HUES6 (cell line): ENCODE results near the gene PTHLH.

Experiments used
- H3K27ac ChIP-seq: 2 replicates; pipeline ENCODE4 v1.7.0; 2013; ENCODE audit warnings: low read depth, mild to moderate bottlenecking, low read length, inconsistent platforms
- H3K27me3 ChIP-seq: 2 replicates; pipeline ENCODE4 v1.6.1; 2013; ENCODE audit warnings: low read length; ENCODE audit not compliant: control insufficient read depth, insufficient read depth
- H3K36me3 ChIP-seq: 2 replicates; pipeline ENCODE4 v1.6.1; 2013; ENCODE audit warnings: low read length; ENCODE audit not compliant: control insufficient read depth, insufficient read depth
- H3K4me1 ChIP-seq: 2 replicates; pipeline ENCODE4 v1.6.1; 2013; ENCODE audit warnings: low read length; ENCODE audit not compliant: control insufficient read depth, insufficient read depth
- H3K4me3 ChIP-seq: 2 replicates; pipeline ENCODE4 v1.5.1; 2013; ENCODE audit warnings: low read depth, low read length
- H3K9ac ChIP-seq: one replicate; pipeline ENCODE4 v1.6.1; 2013; ENCODE audit warnings: mild to moderate bottlenecking, low read length
- H3K9me3 ChIP-seq: 2 replicates; pipeline ENCODE4 v1.6.1; 2013; ENCODE audit warnings: low read depth, low read length; ENCODE audit not compliant: control insufficient read depth, insufficient read depth

Gene PTHLH

DNA sequence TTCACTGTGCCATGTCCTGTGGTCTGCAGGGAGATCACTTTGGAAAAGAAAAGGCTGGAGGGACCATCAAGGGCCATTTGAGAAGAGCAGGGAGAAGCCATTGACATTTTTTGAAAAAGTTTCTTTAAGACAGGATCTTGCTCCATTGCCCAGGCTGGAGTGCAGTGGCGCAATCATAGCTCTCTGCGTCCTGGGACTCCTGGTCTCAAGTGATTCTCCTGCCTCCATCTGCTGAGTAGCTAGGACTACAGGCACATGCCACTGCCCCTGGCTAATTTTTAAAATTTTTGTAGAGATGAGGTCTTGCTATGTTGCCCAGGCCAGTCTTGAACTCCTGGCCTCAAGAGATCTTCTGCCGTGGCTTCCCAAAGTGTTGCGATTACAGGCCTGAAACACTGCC, 32.3 kb downstream of the PTHLH start:
- no peak overlapping the region for H3K9ac ChIP-seq
- H3K9me3 ChIP-seq: no peaks in the 10 kb centered on the region
- no peaks in the 10 kb centered on the region for H3K4me1 ChIP-seq
- H3K36me3 ChIP-seq: no peaks in the 10 kb centered on the region
- H3K27ac ChIP-seq: no peak overlapping the region
- no peak overlapping the region for H3K4me3 ChIP-seq
- no peaks in the 10 kb centered on the region for H3K27me3 ChIP-seq

DNA sequence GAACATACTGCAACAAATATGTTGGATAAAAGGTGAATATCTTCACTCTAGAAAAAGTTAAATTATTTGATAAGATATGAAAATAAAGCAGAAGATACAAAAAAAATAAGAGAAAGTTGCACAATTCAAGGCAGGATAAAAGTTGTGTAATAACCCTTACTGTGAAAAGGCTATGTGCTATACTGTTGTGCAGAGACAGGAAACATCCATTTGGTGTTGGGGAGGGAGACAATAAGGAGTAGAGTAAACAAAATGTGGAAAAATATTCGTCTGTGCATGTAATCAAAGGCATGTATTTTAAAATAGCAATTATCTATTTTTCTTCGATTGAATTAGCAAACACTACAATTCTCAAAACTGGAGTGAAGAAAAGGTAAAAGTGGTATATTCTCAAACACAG, 34.8 kb downstream of the PTHLH start:
- Histone ChIP-seq H3K4me1 (no peaks in the 10 kb centered on the region), H3K36me3 (no peaks in the 10 kb centered on the region), H3K9ac (no peak overlapping the region), H3K27ac (no peak overlapping the region), H3K4me3 (no peak overlapping the region), H3K27me3 (no peaks in the 10 kb centered on the region), H3K9me3 (no peaks in the 10 kb centered on the region)

DNA sequence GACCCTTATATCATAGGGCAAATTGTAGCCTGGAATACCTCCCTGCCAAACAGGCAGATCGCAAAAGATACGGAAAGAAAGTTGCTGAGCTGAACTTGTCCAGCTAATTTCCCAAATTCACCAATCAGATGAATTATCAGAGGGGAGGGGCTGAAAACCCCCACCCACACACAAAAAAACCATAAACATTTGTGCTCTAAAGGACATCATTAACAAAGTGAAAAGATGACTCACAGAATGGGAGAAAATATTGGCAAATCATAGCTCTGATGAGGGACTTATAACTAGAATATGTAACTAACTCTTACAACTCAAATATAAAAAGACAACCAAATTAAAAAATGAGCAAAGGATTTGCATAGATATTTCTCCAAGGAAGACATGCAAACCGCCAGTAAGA, 36.3 kb downstream of the PTHLH start:
- no peak overlapping the region for H3K4me3 ChIP-seq

DNA sequence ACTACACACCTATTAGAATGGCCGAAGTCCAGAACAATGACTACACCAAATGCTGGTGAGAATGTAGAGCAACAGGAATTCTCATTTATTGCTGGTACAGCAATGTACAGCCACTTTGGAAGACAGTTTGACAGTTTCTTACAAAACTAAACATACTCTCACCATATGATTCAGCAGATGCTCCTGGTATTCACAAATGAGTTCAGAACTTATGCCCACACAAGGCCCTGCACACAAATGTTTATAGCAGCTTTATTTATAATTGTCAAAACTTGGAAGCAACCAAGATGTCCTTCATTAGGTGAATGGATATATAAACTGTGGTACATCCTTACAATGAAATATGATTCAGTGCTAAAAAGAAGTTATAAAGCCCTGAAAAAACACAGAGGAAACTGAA, 38.3 kb downstream of the PTHLH start:
- Histone ChIP-seq H3K27ac (no peak overlapping the region), H3K9ac (no peak overlapping the region), H3K4me1 (no peaks in the 10 kb centered on the region), H3K36me3 (no peaks in the 10 kb centered on the region), H3K4me3 (no peak overlapping the region), H3K27me3 (no peaks in the 10 kb centered on the region), H3K9me3 (no peaks in the 10 kb centered on the region)

More for the DNA sequence above, 36.3 kb downstream of the PTHLH start:
- Histone ChIP-seq H3K27me3 (no peaks in the 10 kb centered on the region), H3K27ac (no peak overlapping the region), H3K36me3 (no peaks in the 10 kb centered on the region), H3K9ac (no peak overlapping the region), H3K9me3 (no peaks in the 10 kb centered on the region), H3K4me1 (no peaks in the 10 kb centered on the region)

DNA sequence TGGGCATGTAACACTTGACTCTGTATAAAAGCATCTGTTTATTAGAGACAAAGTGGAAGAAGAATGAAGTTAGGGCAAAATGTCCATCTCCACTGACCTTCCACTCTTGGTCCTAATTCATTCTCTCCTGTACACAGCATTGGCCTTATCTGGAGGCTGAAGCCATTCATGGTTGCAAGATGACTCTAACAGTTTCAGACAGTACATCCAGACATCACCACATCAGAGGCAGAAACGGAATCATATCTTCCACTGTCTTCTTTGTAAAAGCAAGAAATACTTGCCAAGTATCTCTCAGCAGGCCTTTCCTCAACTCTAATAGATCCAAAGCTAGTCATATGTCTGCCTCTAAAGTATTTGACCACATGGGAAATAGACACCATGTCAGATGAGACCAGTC, 41.1 kb downstream of the PTHLH start:
- Histone ChIP-seq H3K4me3 (no peak overlapping the region), H3K9ac (no peak overlapping the region), H3K27ac (no peak overlapping the region), H3K36me3 (no peaks in the 10 kb centered on the region), H3K9me3 (no peaks in the 10 kb centered on the region), H3K4me1 (no peaks in the 10 kb centered on the region), H3K27me3 (no peaks in the 10 kb centered on the region)

DNA sequence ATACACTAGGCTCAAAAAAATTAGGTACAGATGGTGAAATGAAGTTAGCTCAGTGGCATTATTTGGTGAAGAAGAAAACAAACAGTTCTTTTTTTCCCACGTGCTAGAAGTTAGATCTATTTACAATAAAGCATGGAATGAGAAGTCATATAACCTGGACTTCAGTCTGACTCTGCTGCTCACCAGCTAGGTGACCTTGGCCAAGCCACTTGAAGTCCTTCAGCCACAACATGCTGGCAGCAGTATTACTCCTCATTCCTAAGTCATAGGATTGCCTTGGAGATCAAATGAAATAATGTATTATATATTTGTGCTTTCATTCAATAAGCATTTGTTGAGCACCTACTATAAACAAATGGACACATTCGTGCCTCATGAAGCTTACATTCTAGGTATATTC, 45.2 kb downstream of the PTHLH start:
- no peaks in the 10 kb centered on the region for H3K9me3 ChIP-seq

DNA sequence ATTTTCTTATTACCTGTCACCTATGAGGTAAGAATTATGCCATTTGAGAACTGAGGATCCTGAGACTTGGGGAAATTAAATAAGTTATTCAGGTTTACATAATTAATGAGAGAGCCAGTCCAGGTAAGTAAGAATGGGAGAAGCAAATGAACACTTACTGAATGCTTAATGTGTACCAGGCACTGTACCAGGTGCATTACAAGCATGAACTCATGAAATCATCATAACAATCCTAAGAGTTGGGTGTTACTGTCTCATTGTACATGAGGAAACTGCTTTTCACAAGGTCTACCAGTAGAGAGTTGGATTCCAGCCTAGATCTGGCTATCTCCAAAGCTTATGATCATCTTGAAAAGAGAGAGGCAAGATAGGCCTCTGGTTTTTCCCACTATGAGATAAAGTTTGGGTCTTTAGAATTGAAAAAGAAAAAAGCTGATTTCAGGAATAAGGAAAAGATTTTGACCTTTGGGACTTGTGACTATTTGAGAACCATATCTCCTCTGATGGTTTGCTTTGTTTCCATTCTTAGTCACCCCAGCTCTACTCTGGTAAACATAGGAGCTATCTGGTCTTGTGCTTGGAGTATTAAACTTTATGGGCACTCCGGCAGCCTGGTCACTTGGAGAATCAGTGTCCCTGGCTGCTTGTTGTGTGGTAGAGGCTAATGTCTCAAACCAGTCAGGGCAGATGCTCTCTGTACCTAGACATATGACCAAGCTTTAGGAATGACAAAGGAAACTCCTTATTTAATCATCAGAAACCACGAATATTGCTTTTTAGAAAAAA, 48.0 kb downstream of the PTHLH start:
- no peak overlapping the region for H3K9ac ChIP-seq
- H3K27ac ChIP-seq: no peak overlapping the region
- no peaks in the 10 kb centered on the region for H3K27me3 ChIP-seq
- H3K9me3 ChIP-seq: no peaks in the 10 kb centered on the region
- H3K36me3 ChIP-seq: no peaks in the 10 kb centered on the region
- H3K4me3 ChIP-seq: no peak overlapping the region
- 0 out of 2 replicates have a peak, but pooled peaks cover 2% of the 10 kb centered on the region for H3K4me1 ChIP-seq

More for the DNA sequence above, 45.2 kb downstream of the PTHLH start:
- no peaks in the 10 kb centered on the region for H3K27me3 ChIP-seq
- no peaks in the 10 kb centered on the region for H3K36me3 ChIP-seq
- no peaks in the 10 kb centered on the region for H3K4me1 ChIP-seq
- no peak overlapping the region for H3K4me3 ChIP-seq
- H3K9ac ChIP-seq: no peak overlapping the region
- H3K27ac ChIP-seq: no peak overlapping the region

DNA sequence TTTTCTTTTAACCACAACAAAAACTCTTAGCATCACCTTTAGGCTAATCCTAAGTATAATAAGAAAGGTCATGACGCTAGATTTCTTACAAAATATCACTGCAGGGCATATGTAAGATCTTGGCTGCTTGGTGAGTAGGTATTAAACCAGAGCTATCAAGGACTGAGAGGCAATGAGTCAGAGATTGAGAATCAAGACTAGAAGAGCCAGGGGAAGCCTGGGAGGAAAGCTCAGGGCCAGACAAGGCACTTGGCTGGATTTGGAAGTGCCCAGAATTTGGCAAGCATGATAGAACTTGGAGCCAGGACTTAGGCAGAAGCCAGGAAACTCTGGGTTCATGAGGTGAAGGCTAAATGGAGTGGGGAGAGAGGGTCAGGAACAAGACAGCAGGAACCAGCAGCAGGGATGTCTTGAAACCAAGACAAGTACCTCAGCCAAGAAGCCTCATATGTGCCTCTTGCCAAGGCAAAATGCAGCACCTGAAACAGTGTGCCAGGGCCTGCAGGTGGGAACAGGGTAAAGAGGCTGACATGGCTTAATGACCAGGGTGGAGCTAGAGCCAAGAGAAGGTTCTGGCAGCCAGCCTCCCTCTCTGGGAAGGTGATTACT, 49.9 kb downstream of the PTHLH start:
- H3K4me1 ChIP-seq: 0 out of 2 replicates have a peak, but pooled peaks cover 3% of the 10 kb centered on the region
- H3K27ac ChIP-seq: no peak overlapping the region
- H3K27me3 ChIP-seq: no peaks in the 10 kb centered on the region
- no peak overlapping the region for H3K9ac ChIP-seq
- H3K36me3 ChIP-seq: no peaks in the 10 kb centered on the region
- H3K4me3 ChIP-seq: no peak overlapping the region
- no peaks in the 10 kb centered on the region for H3K9me3 ChIP-seq

DNA sequence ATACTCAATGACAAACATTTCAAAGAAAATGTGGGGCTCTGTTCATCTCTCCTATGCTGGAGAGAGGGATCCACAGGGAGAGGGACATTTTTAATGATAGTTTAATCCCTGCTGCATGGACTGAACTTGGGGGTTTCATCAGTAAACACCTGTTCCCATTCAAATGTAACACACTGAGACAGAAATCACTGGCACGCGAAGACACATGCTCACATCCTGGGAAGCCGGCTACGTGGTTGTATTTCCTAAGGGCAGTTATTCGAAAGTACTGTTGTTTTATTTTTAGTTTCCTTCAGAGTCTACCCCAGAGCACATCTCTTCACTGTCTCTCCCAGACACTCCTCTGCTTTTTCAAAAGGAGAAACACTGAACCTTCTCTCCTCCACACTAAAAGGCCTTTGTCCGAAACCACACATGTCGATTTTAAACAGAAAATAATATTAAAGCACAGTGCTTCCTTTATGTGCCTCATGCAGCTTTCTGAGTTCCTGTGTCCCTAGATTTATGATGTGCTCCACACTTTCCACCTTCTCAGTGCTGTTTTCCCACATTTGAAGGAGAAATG, 52.8 kb downstream of the PTHLH start:
- Histone ChIP-seq H3K36me3 (no peaks in the 10 kb centered on the region), H3K9me3 (no peaks in the 10 kb centered on the region), H3K9ac (no peak overlapping the region), H3K27ac (no peak overlapping the region), H3K4me1 (0 out of 2 replicates have a peak, but pooled peaks cover 3% of the 10 kb centered on the region), H3K4me3 (no peak overlapping the region), H3K27me3 (no peaks in the 10 kb centered on the region)

DNA sequence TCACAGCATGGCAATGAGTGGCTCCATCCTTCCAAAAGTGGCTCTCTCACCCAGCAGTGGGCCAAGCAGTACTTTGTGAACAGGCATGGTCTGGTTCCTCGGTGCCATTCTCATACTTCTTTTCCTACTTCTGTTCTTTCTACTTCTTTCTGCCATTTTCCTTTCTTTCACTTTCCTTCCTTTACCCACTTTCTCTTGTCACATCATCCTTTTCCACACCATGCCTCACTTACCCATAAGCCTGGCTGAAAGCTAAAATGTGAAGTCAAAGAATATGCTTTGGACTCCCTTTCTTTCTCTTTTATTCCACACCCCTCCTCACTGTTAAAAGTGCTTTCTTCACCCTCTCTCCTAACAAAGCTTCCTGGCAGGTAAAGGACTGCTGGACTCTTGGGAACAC, 57.0 kb downstream of the PTHLH start:
- 0 out of 2 replicates have a peak, but pooled peaks cover 3% of the 10 kb centered on the region for H3K4me1 ChIP-seq
- no peaks in the 10 kb centered on the region for H3K9me3 ChIP-seq
- no peak overlapping the region for H3K27ac ChIP-seq
- no peak overlapping the region for H3K4me3 ChIP-seq
- H3K36me3 ChIP-seq: no peaks in the 10 kb centered on the region
- no peaks in the 10 kb centered on the region for H3K27me3 ChIP-seq
- no peak overlapping the region for H3K9ac ChIP-seq

DNA sequence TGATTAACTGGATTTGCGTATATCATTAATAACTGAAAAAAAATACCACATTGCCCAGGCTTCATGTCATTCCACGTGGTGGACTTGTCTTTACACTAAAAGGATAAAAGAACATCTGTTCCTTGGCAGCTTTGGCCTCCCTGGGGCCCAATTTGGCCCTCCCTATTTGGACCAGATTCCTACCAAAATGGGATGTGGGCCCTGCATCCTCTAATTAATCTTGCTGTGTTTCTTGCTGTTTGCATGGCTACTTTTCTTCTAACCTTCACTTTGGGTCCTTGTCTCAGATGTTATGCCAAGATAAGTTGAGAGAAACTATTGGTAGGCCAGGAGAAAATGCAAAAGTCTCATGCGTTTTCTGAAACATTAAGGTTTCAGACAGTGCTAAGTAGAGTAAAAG, 57.5 kb downstream of the PTHLH start:
- H3K9me3 ChIP-seq: no peaks in the 10 kb centered on the region
- no peak overlapping the region for H3K4me3 ChIP-seq
- H3K27ac ChIP-seq: no peak overlapping the region
- no peaks in the 10 kb centered on the region for H3K36me3 ChIP-seq
- 0 out of 2 replicates have a peak, but pooled peaks cover 3% of the 10 kb centered on the region for H3K4me1 ChIP-seq
- no peaks in the 10 kb centered on the region for H3K27me3 ChIP-seq
- H3K9ac ChIP-seq: no peak overlapping the region
